ENCODE measurements around the gene CLSTN3. TPM values are rescaled to one million over a fixed set of nuclear protein-coding genes. Genes with fewer than 3 reads are reported as not detected.

The CLSTN3 gene
- total and polyA plus RNA-seq, 2 of the 8 experiments (the other 6 are each of a cell fraction or from before 2014, with no cell fraction given) = 20.4 to 26.3 TPM

DNA sequence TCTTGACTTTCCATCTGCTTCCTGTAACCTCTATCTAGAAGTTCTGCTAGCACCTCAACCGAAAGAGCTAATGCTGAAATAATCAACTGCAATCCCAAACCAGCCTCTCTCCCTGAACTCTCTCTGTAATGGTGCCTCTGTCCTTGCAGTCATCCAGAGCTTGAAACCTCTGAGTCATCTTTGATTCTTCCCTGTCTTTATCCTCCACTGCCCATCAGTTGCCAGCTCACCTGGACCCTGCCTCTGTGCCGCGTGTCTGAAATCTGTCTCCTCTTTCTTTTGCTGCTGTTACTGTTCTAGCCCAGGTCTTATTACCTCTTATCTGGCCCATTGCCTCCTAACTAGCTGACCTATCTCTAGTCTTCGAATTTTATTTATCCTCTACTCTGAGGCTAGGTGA, 15.5 kb downstream of the CLSTN3 start:
- Histone ChIP-seq H4K8ac (ENCODE audit: extremely low read depth, insufficient read depth, low read length) (no peak overlapping the region), H3K56ac (replicated peaks; ENCODE audit: insufficient read length, low read depth, low read length) (no peak overlapping the region), H3K4me3 (ENCODE audit: extremely low read depth in 1 of 4, insufficient read depth in 2 of 4, low read depth in 3 of 4, low read length in 4 of 4) (no peak overlapping the region), H3K79me1 (ENCODE audit: low read depth, low read length) (no peaks in the 10 kb centered on the region), H3K23ac (ENCODE audit: insufficient read length) (no peak overlapping the region), H2BK15ac (ENCODE audit: low read length) (no peak overlapping the region), H3K9me3 (ENCODE audit: insufficient read depth in 2 of 2, low read depth in 1 of 2, low read length in 1 of 2) (peaks cover 0 to 3% of the 10 kb centered on the region in 2 experiments; a peak in 1 of 4 replicates), H2BK120ac (replicated peaks; ENCODE audit: low read depth, low read length) (no peak overlapping the region), H3K14ac (ENCODE audit: insufficient read length) (no peak overlapping the region), H3K9ac (replicated peaks in 1 of 4; ENCODE audit: extremely low read depth in 1 of 4, low read depth in 3 of 4, low read length in 3 of 4) (no peak overlapping the region), H3K18ac (ENCODE audit: extremely low read depth, low read length) (no peak overlapping the region), H3K4me1 (replicated peaks in 1 of 4; ENCODE audit: control insufficient read depth in 3 of 4, insufficient read depth in 4 of 4, low read length in 3 of 4) (no peaks in the 10 kb centered on the region), H2BK5ac (ENCODE audit: low read depth, low read length) (no peak overlapping the region), H3K79me2 (ENCODE audit: control insufficient read depth in 1 of 2, insufficient read depth in 2 of 2, low read length in 2 of 2) (no peaks in the 10 kb centered on the region), H4K91ac (replicated peaks; ENCODE audit: insufficient read length, low read length) (no peak overlapping the region), H3K36me3 (ENCODE audit: control insufficient read depth in 2 of 4, insufficient read depth in 4 of 4, low read length in 3 of 4) (peaks cover 0 to 11% (median 0%) of the 10 kb centered on the region in 4 experiments; a peak in 3 of 8 replicates), H2AK5ac (ENCODE audit: low read depth, low read length) (no peak overlapping the region), H2BK12ac (ENCODE audit: low read depth, low read length) (no peak overlapping the region), H3K27me3 (replicated peaks in 1 of 4; ENCODE audit: control insufficient read depth in 3 of 4, extremely low read depth in 1 of 4, insufficient read depth in 3 of 4, low read length in 3 of 4) (no peaks in the 10 kb centered on the region), H3K4me2 (ENCODE audit: insufficient read depth in 1 of 2, low read depth in 2 of 2, low read length in 2 of 2) (no peak overlapping the region), H4K20me1 (replicated peaks in 1 of 2; ENCODE audit: control insufficient read depth in 1 of 2, insufficient read depth in 2 of 2, low read length in 2 of 2) (peaks cover 0 to 2% of the 10 kb centered on the region in 2 experiments), H3K23me2 (ENCODE audit: low read depth, low read length) (no peaks in the 10 kb centered on the region), H2AFZ (ENCODE audit: low read length) (no peak overlapping the region), H2BK20ac (ENCODE audit: low read length) (no peak overlapping the region), H4K5ac (ENCODE audit: insufficient read length, low read depth, low read length) (no peak overlapping the region), H3K4ac (replicated peaks; ENCODE audit: insufficient read length, low read depth, low read length) (no peak overlapping the region), H3K27ac (ENCODE audit: low read depth, low read length) (no peak overlapping the region)
- no peak for FAIRE-seq
- ChIA-PET POLR2A (ENCODE audit: partially characterized antibody) (no interaction called here), CTCF (ENCODE audit: partially characterized antibody) (interaction anchor here (0.7 to 9.8 kb wide), 29 partner anchors 8 to 199 kb away, joined by 3 to 151 read pairs (median 6); partner anchors contain the start of genes C1RL, C1S, PEX5 and RBP5)
- WGBS, 2 experiments (ENCODE audit: extremely low coverage in 1 of 2, insufficient coverage in 1 of 2, insufficient read length in 1 of 2, insufficient replicate concordance in 2 of 2, low coverage in 1 of 2, low lambda C conversion rate in 2 of 2, missing lambda C conversion rate in 1 of 2) = 69% methylated on average over 4 of the region's 4 CpGs; no CpG with 5 or more reads in 1 of the 2 experiments
- no peak for DNase-seq (ENCODE audit: low read depth in 1 of 2, low spot score in 2 of 2)
- no peak for TF ChIP-seq HDAC6 (IDR thresholded peaks at IDR 0.05; ENCODE audit: low read depth, low read length)
- TF ChIP-seq CHD2 (IDR thresholded peaks at IDR 0.05; ENCODE audit: low read length) = no peak
- TF ChIP-seq NANOG (IDR thresholded peaks at IDR 0.05; ENCODE audit: insufficient read depth, low read depth, low read length, poor library complexity, severe bottlenecking) = no peak
- TF ChIP-seq CHD1 (IDR thresholded peaks at IDR 0.05; ENCODE audit: low read depth, low read length) = no peak
- TF ChIP-seq E2F6 (IDR thresholded peaks at IDR 0.05) = no peak
- TF ChIP-seq NRF1 (IDR thresholded peaks at IDR 0.05; ENCODE audit: low read depth, low read length) = no peak
- TF ChIP-seq RAD21 (IDR thresholded peaks at IDR 0.05 in 1 of 2, conservative IDR thresholded peaks at IDR 0.05 in 1 of 2; ENCODE audit: low read depth in 2 of 2, low read length in 2 of 2) = no peak
- no peak for TF ChIP-seq SIN3A (conservative IDR thresholded peaks at IDR 0.05 in 1 of 2, IDR thresholded peaks at IDR 0.05 in 1 of 2; ENCODE audit: low read depth in 1 of 2, low read length in 2 of 2)
- TF ChIP-seq CTCF (IDR thresholded peaks at IDR 0.05; ENCODE audit: control extremely low read depth in 1 of 3, insufficient read depth in 1 of 3, low read depth in 1 of 3, low read length in 3 of 3) = no peak
- TF ChIP-seq GABPA (IDR thresholded peaks at IDR 0.05; ENCODE audit: borderline replicate concordance, insufficient read depth, low read length) = no peak
